Stromal cell of bone marrow (primary cell): ENCODE data around the gene KCNG1.
"Not testable (repeated sequence)": the region's sequence is repeated elsewhere in the genome, so short reads cannot be mapped to it uniquely, and the experiment has no call there.

Experiments
- DNase-seq: peaks from one replicate; pipeline ENCODE4 v3.0.0-alpha.2; 2012; ENCODE audit warnings: low read depth

Gene KCNG1

DNA sequence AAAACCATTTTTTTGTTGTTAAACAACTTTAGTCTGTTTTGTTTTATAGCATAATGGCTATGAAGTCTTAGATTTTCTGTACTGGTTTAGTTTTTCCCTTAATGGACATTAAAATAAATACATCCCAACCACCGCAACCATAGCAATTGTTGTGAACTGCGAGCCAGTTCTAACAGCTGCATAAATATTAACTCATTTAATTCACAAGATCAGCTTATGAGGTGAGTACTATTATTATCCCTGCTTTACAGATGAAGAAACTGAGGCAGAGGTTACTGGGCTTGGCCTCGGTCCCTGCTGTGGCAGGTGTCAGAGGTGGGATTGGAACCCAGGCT, 41.2 kb downstream of the KCNG1 start:
- no peak for DNase-seq

DNA sequence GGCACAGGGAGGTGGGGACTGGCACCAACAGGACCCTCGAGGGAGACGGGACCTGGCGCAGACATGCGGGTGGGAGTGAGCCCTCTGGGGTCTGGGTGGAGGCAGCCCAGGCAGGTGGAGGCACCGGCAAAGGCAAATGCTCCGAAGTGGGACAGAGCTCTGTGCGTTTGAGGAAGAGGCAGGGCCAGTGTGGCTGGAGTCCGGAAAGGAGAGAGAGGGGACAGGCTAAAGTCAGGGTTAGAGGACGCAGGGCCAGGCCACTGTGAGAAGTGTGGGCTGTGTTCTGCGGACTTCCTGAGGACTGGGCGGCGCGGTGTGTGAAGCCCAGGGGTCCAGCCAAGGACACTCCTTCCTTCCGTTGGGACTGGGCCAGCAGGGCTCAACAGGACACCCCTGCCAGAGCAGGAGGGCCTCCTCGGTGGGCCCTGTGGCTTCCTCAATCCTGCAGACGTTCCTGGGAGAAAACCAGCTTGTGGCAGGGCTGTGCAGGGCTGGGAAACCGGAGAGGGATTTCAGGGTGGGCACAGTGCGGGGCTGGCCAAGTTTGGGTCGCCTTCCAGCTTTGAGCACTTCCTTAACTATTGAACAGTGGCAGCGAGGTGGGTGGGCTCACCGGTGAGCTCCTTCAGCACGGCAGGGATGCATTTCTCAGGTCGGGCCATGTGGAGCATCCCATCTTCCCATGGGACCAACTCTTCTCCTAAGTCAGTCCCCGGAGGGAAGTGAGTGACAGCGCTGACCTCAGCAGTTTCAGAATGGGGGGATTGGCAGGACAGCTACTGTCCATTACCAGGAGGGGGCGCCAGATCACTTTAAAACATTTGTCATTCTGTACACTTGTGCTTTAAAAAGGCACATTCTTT, 41.8 kb downstream of the KCNG1 start:
- DNase-seq, result peak; percentile 52

DNA sequence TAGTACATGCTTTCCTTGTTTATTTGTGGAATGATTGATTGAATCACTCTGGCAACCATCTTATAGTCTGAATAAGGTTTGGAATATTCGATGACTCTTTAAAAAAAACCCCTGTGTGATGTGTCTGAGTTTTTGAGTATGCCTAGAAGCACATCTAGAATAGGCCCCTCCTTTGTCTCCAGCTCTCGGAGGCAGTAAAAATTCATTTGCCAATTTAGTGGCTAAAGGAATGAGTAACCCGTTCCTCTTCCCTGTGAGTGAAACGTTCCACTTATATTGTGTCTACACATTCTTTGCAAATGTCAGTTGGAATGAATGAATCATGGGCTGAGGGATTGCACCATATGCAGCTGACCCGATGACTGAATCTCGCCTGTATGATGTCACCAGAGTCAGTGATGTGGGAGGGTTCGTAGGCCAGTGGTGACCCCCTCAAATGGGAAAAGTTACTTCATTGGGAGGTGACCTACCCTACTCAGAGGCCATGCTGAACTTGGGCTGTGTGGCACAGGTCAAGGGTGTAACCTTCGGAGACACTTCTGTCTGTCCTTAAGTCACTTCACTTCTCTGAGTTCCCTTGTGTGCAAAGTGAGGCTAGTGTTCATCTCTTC, 42.7 kb downstream of the KCNG1 start:
- DNase-seq, result peak; percentile 99

DNA sequence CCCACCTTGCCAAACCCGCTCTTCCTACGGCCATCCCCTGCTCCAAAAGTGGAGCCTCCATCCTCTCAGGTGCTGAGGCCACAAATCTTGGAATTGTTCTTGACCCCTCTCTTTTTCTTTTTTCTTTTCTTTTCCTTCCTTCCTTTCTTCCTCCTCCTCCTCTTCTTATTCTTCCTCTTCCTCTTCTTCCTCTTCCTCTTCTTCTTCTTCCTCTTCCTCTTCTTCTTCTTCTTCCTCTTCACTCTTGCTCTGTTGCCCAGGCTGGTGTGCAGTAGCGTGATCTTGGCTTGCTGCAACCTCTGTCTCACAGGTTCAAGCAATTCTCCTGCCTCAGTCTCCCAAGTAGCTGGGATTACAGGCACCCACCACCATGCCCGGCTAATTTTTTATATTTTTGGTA, 44.4 kb downstream of the KCNG1 start:
- DNase-seq, result not testable (repeated sequence)

DNA sequence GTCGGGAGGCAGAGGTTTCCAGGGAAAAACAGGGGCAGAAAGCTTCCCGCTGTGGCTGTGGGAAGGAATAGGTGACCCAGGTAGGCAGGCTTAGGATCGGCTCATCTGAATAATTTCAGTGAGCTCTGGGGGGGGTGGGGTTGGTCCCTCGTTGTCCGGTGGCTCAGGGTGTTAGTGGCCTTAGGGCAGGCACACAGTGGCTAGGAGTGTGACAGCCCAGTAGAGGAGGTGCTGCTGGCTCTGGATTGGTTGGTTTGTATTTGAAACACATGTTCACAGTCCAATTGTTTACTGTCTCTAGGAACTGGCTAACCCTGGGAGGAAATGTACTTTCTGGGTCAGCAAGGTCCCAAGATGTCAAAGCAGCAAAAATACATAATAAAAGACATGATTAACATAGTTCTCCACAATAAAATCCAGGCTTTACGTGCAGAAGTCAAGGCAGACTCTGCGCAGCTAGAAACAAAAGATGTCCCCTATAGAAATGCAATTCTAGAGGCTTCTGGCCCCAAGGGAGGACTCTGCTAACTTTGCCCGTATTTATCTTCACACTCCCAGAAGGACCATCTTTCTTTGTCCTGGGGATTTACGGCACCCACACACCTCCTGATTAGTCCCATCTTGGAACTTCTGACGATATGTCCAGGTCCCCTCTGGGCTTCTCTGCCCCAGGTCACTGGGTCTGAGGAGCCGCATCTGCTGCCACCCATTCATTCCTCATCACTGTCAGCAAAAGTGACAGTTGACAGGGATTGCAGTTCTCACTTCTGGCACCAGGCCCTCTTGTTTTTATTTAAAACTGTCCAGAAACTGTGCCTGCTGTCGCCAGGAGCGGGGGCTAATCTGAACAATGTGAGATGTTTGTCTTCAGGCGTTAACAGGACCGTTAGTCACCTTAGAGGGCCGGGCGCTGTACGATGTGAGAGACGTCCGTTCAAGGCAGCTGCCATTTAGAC, 45.6 kb downstream of the KCNG1 start:
- no peak for DNase-seq

DNA sequence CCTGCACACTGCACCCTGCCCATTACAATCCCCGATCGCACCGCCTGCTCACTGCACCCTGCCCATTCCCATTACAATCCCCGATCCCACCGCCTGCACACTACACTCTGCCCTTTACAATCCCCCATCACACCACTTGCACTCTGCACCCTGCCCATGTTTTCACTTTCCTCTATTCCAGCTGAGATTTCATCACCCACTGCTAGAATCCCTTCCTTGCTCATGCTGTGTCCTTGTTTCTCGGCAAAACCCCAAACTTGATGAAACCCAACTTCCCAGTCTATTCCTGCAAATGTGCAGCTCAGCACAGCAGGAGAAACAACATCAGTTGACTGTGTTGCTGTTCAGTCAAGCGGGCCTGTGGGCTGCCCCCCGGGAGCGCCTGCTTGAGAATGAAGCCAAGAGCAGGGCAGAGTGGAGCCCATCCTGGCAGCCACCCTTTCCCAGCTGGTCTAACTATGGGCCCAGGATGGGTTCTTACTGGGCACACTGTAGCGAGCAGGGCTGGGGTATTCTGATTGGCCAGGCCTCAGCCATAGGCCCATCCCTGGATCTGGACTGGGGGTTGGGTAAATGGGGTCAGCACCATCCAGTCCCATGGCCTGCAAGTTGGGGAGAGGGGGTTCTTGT, 47.1 kb downstream of the KCNG1 start:
- DNase-seq, result no peak

DNA sequence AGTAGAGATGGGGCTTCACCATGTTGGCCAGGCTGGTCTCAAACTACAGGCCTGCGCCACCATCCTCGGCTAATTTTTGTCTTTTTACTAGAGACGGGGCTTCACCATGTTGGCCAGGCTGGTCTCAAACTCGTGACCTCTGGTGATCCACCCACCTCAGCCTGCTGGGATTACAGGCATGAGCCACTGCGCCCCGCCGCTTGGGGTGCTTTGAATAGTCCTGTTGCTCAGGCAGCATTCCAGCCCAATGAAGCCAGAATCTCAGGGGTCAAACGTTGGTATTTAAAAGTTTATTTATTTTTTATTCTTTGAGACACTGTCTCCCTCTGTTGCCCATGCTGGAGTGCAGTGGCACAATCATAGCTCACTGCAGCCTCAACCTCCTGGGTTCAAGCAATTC, 53.0 kb downstream of the KCNG1 start:
- DNase-seq, result no peak

DNA sequence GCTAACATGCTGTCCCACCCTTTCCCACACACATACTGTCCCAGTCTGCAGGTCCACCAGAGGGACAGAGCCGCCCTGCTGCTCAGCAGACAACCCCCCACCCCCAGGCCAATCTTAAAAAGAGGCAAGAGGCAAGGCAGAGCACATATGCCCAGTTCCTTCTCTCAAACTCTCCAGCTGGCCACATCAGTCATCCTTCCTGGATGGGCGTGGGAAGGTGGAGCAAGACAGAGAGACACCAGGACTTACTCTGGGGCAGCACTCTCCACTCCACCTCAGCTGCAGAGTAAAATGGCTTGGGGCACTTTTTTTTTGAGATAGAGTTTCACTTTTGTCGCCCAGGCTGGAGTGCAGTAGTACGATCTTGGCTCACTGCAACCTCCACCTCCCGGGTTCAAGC, 53.5 kb downstream of the KCNG1 start:
- no peak for DNase-seq

DNA sequence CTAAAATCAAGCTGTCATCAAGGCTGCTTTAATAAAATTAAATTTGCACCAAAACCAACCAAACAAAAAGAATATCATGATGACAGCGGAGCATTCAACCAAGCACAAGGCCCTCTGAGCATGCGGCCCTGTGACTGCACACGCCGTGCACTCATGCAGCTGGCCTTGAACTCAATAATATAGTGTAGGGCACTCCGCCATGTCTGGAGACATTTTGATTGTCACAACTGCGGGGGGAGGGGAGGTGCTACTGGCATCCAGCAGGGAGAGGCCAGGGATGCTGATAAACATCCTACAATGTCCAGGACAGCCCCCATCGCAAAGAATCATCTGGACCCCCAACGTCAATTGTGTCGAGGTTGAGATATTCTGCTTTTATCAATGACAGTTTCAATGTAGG, 54.6 kb downstream of the KCNG1 start:
- DNase-seq, result no peak

DNA sequence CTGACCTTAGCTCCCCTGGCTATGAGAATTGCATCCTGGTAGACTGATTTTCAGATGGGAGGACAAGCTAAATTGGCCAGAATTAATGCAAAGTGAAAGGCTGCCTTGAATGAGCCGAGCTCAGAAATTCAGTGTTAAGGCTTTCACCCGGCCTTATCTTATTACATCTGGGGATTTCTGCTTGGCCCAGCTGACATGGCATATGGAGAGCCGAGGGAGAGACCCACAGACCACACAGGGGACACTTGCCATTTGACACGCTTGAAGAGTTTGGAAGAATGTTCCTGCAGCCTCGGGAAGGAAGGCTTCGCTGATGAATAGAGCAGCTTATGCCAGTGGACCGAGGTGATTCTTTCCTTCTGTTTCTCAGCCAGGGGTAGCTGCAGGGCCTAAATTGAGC, 55.3 kb downstream of the KCNG1 start:
- DNase-seq, result no peak

DNA sequence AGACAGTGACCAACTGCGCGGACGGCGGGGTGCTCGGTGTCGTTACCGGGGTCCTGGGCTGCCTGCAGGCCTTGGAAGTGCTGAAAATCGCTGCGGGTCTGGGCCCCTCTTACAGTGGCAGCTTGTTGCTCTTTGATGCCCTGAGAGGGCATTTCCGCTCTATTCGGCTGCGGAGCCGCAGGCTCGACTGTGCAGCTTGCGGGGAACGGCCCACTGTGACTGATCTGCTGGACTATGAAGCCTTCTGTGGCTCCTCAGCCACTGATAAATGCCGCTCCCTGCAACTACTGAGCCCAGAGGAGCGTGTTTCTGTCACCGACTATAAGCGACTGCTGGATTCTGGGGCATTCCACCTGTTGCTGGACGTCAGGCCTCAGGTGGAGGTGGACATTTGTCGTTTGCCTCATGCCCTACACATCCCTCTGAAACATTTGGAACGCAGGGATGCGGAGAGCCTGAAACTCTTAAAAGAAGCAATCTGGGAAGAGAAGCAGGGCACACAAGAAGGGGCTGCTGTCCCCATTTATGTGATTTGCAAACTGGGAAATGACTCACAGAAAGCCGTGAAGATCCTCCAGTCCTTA, 63.3 kb downstream of the KCNG1 start:
- no peak for DNase-seq

DNA sequence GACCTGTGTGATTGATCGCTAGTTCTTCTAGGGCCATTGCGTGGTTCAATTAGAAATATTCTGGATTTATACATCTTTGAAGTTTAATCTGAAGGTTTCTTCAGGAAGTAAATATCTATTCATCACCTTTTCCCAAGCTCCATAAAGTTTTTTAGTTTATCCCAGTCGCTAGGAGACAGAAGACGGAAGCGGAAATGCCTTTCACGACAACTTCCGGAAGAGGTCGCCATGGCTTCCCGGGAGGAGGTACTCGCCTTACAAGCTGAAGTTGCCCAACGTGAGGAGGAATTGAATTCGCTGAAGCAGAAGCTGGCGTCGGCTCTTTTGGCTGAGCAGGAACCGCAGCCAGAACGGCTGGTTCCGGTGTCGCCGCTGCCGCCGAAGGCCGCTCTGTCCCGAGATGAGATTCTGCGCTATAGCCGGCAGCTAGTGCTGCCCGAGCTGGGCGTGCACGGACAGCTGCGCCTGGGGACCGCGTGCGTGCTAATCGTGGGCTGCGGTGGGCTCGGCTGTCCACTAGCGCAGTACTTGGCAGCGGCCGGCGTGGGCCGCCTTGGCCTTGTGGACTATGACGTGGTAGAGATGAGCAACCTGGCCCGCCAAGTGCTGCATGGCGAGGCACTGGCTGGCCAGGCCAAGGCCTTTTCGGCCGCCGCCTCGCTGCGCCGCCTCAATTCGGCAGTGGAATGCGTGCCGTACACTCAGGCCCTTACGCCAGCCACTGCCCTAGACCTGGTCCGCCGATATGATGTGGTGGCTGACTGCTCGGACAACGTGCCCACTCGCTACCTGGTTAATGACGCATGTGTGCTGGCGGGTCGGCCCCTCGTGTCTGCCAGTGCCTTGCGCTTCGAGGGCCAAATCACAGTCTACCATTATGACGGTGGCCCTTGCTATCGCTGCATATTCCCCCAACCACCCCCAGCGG, 64.0 kb downstream of the KCNG1 start, which contains the start of gene MOCS3:
TSS of gene MOCS3 (plus strand) at position 204 of the 928 bp plus-strand sequence. CDS start at position 229, 25 bp downstream.
- DNase-seq, result peak; percentile 86

DNA sequence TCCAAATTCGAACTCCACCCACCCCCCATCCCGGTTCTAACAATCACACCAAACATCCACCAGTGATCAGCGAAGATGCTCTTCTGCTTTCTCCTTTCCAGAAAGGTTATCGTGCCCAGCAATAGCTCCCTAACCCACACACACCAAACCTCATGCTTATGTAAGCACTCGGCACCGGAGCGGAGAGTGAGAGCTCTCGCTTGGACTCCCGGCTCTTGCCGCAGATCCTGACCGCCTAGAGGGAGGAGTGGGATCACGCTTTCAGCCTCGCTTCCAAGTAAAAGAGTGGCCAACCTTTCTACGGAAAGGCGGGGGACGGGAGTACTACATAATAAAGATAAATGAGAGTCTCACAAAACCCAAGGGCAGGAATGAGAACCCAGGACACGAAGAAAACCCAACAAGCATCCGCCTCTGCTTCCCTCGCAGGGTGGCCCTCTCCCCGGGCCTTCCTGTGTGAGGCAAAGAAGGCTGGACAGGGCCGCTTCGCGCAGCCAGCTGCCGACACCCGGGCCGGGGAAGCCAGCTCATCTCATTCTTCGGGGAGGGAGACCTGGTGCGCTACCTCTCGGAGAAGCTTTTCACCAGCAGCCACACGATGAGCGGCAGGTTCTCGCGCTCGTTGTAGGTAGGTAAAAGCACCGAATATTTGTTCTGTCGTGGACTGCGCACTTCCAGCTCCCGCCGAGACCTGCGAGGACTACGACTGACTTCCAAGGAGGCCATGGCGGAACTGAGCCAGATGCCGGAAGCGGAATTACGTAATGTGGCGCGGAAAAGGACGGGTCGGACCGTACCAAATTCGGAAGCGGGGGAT, 64.9 kb downstream of the KCNG1 start, which contains the start of gene DPM1:
TSS of gene DPM1 (minus strand) at position 735 of the 817 bp plus-strand sequence. CDS start at position 726, 9 bp downstream.
- peak; percentile 78 for DNase-seq

DNA sequence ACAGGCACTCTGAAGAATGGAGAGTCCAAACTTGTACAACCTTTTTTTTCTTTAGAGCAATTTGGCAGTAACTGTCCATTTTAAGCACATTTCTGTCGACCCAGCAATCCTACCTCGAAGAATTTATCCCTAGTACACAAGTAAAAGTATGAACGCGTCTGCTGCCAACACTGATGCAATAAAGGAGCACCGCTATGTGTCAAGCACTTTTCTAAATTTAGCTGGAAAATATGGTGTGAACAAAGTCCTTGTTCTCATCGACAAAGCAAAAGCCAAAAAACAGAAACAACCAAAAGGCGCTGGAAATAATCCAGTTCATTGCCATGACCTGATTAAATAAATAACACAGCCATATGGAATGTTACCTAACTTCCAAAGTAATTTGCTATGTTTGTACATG, 65.6 kb downstream of the KCNG1 start:
- no peak for DNase-seq

DNA sequence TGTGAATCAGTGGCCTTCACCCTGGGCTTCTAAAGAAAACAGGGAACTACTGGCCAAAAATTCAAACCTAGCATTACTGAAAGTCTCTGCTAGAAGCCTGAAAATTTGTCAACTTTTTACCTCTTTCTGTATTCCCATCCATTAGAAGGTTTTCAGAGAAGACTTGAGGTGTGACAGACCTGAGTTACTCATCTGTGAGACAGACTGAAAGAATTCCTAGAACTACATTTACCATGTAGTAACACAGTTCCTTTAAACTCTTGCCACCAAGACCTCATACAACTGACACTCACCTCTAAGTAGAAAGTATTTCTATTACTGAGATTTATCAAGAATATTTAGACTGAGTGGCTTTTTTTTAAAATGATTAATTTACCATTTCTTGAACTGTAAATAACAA, 69.1 kb downstream of the KCNG1 start:
- DNase-seq, result no peak
